MCF 10A (cell line): ENCODE data around the gene MARK4. TPM values are rescaled to one million over a fixed set of nuclear protein-coding genes. Genes with fewer than 3 reads are reported as not detected.
"Not testable (repeated sequence)": the region's sequence is repeated elsewhere in the genome, so short reads cannot be mapped to it uniquely, and the experiment has no call there.

Experiments
- BruUV-seq: library from RNA; stranded (reverse); fragments of 400-500 nt; replicated peaks from 2 replicates; lab custom pipeline; 2021; lab: Mats Ljungman, UMichigan
- CTCF ChIA-PET: fragments of 300-600 bp; sonication (Branson Sonifier 250); formaldehyde crosslinking; extraction: SDS; loops from one replicate; lab custom pipeline; 2021; ENCODE audit warnings: antibody characterized with exemption, inconsistent platforms; lab: Yijun Ruan, JAX
- POLR2A ChIA-PET: fragments of 300-600, 350-650 bp; sonication (Branson Sonifier 250); formaldehyde crosslinking; extraction: SDS; loops from one replicate; lab custom pipeline; 2020; ENCODE audit warnings: antibody characterized with exemption, inconsistent platforms; lab: Yijun Ruan, JAX
- DNase-seq: peaks from one replicate; pipeline ENCODE4 v3.0.0-alpha.2; 2018; ENCODE audit not compliant: unreplicated experiment
- H3K27ac Mint-ChIP-seq: one replicate; pipeline ENCODE4 v1.8.0; 2022; ENCODE audit warnings: mild to moderate bottlenecking, low read depth, mixed read lengths; ENCODE audit not compliant: unreplicated experiment
- H3K27me3 Mint-ChIP-seq: one replicate; pipeline ENCODE4 v1.8.0; 2022; ENCODE audit warnings: mixed read lengths; ENCODE audit not compliant: insufficient read depth, unreplicated experiment
- H3K36me3 Mint-ChIP-seq: one replicate; pipeline ENCODE4 v1.8.0; 2022; ENCODE audit warnings: mild to moderate bottlenecking, moderate library complexity, mixed read lengths; ENCODE audit not compliant: insufficient read depth, unreplicated experiment
- H3K4me1 Mint-ChIP-seq: one replicate; pipeline ENCODE4 v1.8.0; 2022; ENCODE audit warnings: mixed read lengths; ENCODE audit not compliant: insufficient read depth, unreplicated experiment
- H3K4me3 Mint-ChIP-seq: one replicate; pipeline ENCODE4 v1.8.0; 2022; ENCODE audit warnings: mild to moderate bottlenecking, moderate library complexity, mixed read lengths; ENCODE audit not compliant: unreplicated experiment
- H3K9me3 Mint-ChIP-seq: one replicate; pipeline ENCODE4 v1.8.0; 2022; ENCODE audit warnings: mixed read lengths; ENCODE audit not compliant: unreplicated experiment
- CTCF ChIP-seq: fragments of 200-600 bp; IDR thresholded peaks from one replicate; pipeline ENCODE4 v1.8.0; 2022; ENCODE audit warnings: antibody characterized with exemption, mild to moderate bottlenecking; ENCODE audit not compliant: unreplicated experiment
- intact Hi-C: fragments of 100-400 bp; cut with micrococcal nuclease; formaldehyde crosslinking; loops from 2 replicates; pipeline ENCODE4 v1.14.1; 2022
- total RNA-seq: library from RNA; stranded (reverse); gene quantifications from 2 replicates; pipeline ENCODE4 v1.2.3, GENCODE V29; 2022

Gene MARK4
- total RNA-seq, 1 experiment from 2014 or later: 22.4 TPM

GRCh38 chr19:45327404-45328143, 76.5 kb downstream of the MARK4 start:
- ChIA-PET POLR2A (interaction anchor here (0.5 to 1.8 kb wide), 3 partner anchors 11 to 31 kb away, joined by 3 to 5 read pairs (median 5); no protein-coding TSS in a partner anchor), CTCF (interaction anchor here (0.7 to 3.7 kb wide), 2 partner anchors 11 to 91 kb away, joined by 3 to 16 read pairs; no protein-coding TSS in a partner anchor)
- no peak overlapping the region for H3K4me3 Mint-ChIP-seq
- no TSS peak for BruUV-seq
- no peak for TF ChIP-seq CTCF
- no peaks in the 10 kb centered on the region for H3K9me3 Mint-ChIP-seq
- no peak for DNase-seq
- intact Hi-C loops: no loop called here
- H3K36me3 Mint-ChIP-seq: no peaks in the 10 kb centered on the region
- H3K27ac Mint-ChIP-seq: no peak overlapping the region
- H3K4me1 Mint-ChIP-seq: peaks cover 6% of the 10 kb centered on the region
- H3K27me3 Mint-ChIP-seq: no peaks in the 10 kb centered on the region

GRCh38 chr19:45331411-45331810, 80.3 kb downstream of the MARK4 start:
- intact Hi-C loops: loop anchor here (10.0 kb wide), 1 partner anchor 237 kb away; the partner anchor contains the start of gene PPP1R37
- Mint-ChIP-seq H3K4me1 (peaks cover 2% of the 10 kb centered on the region), H3K4me3 (no peak overlapping the region), H3K27me3 (no peaks in the 10 kb centered on the region), H3K36me3 (no peaks in the 10 kb centered on the region), H3K9me3 (no peaks in the 10 kb centered on the region), H3K27ac (no peak overlapping the region)
- ChIA-PET CTCF (interaction anchor here (0.6 kb wide), 1 partner anchor 374 kb away, joined by 3 read pairs; no protein-coding TSS in a partner anchor), POLR2A (no interaction called here)
- no peak for TF ChIP-seq CTCF
- DNase-seq: no peak
- no TSS peak for BruUV-seq

DNA sequence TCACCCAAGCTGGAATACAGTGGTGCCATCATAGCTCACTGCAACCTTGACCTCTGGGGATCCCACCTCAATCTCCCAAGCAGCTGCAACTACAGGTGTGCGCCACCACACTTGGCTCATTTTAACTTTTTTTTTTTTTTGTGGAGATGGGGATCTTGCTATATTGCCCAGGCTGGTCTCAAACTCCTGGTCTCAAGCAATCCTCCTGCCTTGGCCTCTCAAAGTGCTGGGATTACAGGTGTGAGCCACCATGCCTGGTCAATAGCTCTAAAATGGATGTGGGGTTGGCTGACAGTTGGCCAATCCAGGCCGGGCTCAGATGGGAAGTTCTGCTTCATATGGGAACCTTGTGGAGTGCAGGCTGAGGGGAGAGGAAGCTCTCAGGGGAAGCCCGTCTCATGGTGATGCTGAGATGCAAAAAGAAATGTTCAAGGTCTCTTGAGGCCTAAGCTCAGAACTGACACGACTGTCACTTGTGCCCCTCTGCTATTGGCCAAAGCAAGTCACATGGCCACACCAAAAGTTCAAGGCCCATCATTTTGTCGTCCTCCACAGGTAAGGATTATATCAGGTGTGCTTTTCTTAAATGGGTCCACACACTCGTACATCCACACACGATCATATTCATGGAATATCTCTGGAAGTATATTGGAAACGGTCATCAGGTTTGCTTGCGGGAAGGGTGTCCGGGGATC, 82.7 kb downstream of the MARK4 start:
- no peak for TF ChIP-seq CTCF
- intact Hi-C loops: loop anchor here (10.0 kb wide), 1 partner anchor 239 kb away; the partner anchor contains the start of gene PPP1R37
- H3K4me3 Mint-ChIP-seq: no peak overlapping the region
- DNase-seq: no peak
- no peak overlapping the region for H3K27ac Mint-ChIP-seq
- H3K36me3 Mint-ChIP-seq: no peaks in the 10 kb centered on the region
- no peaks in the 10 kb centered on the region for H3K9me3 Mint-ChIP-seq
- no peaks in the 10 kb centered on the region for H3K27me3 Mint-ChIP-seq
- ChIA-PET POLR2A (no interaction called here), CTCF (no interaction called here)
- no peaks in the 10 kb centered on the region for H3K4me1 Mint-ChIP-seq
- no TSS peak for BruUV-seq

DNA sequence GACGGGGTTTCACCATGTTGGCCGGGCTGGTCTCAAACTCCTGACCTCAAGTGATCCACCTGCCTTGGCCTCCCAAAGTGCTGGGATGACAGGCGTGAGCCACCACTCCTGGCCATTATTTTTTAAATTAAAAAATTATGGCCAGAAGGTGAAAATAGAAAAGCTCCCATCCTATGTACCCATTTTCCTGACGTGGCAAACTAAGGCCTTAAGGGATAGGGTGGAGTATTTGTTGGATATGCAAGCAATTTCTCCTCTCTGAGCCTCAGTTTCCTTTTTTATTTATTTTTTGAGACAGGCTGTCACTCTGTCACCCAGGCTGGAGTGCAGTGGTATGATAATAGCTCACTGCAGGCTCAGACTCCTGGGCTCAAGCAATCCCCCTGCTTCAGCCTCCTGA, 83.8 kb downstream of the MARK4 start:
- intact Hi-C loops: loop anchor here (10.0 kb wide), 1 partner anchor 240 kb away; the partner anchor contains the start of gene PPP1R37
- H3K27me3 Mint-ChIP-seq, DNase-seq, H3K36me3 Mint-ChIP-seq, POLR2A ChIA-PET, H3K27ac Mint-ChIP-seq, BruUV-seq, H3K9me3 Mint-ChIP-seq, H3K4me1 Mint-ChIP-seq, H3K4me3 Mint-ChIP-seq: not testable (repeated sequence)
- CTCF ChIA-PET: interaction anchor here (0.6 kb wide), 1 partner anchor 55 kb away, joined by 3 read pairs; no protein-coding TSS in a partner anchor
